HPDE6-E6E7 (cell line): ENCODE measurements around the gene COL24A1.
"Not testable (repeated sequence)": the region's sequence is repeated elsewhere in the genome, so short reads cannot be mapped to it uniquely, and the experiment has no call there.

ENCODE experiments used
- DNase-seq: peaks from one replicate; pipeline ENCODE4 v3.0.0; 2011; ENCODE audit warnings: missing footprints; ENCODE audit errors: extremely low spot score

COL24A1 gene

GRCh38 chr1:85992791-85993190 is 163.8 kb downstream of the COL24A1 start:
- no peak for DNase-seq

GRCh38 chr1:85991261-85991660 is 165.3 kb downstream of the COL24A1 start:
- DNase-seq: no peak

DNA sequence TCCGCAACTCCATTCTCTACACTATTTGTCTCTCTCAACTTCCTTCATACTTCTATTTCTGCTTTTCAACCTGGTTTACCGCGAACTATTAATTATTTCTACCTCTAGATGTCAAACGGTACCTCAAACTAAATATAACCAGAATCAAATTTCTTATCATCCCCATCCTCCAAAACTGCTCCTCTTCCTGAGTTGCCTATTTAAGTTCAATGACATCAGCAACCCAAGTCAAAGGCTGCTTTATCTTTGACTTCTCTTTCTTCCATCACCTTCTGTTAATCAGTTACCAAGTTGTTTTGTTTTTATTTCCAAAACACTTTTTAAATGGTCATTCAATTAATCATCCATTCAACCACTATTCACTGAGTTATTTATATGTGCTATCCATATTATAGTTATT is 171.9 kb downstream of the COL24A1 start:
- no peak for DNase-seq

- DNase-seq: no peak
Measured at GRCh38 chr1:85983316-85983715, 173.3 kb downstream of the COL24A1 start.

GRCh38 chr1:85976516-85977205 is 179.9 kb downstream of the COL24A1 start:
- no peak for DNase-seq

DNA sequence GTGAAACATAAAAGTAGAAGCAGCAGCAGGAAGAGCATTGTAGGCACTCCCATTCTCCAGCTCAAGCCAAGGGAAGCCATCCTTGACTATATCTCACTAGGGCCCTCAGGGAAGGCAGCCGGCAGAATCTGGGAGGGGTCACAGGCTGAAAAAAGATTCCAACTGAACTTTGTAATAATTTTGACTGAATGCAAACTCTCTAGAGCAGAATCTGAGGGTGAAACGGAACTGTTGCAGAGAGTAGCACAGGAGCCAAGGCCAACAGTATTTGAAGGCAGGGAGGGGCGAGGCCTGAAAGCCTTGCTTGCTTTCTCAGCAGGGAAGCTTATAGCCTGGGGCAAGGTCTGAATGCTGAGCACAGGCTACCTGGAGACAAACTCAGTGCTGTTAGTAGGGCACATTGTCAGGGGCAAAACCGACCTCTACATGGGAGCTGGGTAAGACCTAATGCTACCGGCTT is 180.6 kb downstream of the COL24A1 start:
- DNase-seq: no peak

DNA sequence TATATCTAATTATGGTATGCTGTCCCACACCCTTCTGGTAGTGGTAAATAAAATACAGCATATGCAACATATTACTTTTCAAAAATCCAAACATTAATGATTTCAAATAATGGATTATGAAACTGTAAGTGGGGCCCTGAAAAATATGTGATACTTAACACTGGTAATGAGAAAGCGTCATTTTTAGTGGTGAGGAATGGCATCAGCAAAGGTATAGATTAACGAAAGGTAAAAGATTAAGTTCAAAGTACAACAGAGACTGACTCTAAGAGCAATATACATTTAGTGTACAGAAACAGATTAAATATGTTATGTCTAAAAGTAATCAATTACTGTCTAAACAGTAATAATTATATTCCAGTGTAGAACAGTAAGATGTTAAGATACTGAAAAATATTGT is 194.1 kb downstream of the COL24A1 start:
- no peak for DNase-seq

- no peak for DNase-seq
Measured at GRCh38 chr1:85957760-85958159, 198.8 kb downstream of the COL24A1 start.

DNA sequence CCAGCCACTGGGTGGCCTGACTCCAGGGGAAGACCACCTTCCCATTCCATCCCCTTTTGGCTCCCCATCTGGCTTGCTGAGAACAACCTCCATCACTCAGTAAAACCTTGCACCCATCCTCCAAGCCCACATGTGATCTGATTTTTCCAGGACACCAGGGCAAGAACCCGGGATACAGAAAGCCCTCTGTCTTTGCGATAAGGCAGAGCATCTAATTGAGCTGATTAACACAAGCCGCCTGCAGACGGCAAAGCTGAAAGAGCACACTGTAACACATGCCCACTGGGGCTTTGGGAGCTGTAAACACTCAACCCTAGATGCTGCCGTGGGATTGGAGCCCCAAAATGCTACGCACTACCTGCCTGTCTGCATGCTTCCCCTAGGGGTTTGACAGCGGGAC is 201.4 kb downstream of the COL24A1 start:
- DNase-seq: not testable (repeated sequence)

DNA sequence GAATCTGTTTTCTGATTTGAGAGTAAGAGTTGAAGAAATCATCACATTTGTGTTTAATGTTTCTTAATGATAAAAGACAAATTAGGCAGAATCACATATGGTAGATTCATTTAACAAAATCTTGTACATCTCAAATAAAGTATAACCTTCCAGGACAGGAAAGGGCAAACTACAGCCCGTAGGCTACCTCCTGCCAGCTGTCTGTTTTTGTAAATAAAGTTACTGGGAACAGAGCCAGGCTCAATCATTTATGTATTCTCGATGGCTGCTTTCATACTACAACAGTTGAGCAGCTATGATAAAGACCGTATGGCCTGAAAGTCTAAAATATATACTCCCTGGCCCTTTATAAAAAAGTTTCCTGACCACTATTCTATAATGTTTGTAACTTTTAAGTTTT is 204.1 kb downstream of the COL24A1 start:
- DNase-seq: no peak

DNA sequence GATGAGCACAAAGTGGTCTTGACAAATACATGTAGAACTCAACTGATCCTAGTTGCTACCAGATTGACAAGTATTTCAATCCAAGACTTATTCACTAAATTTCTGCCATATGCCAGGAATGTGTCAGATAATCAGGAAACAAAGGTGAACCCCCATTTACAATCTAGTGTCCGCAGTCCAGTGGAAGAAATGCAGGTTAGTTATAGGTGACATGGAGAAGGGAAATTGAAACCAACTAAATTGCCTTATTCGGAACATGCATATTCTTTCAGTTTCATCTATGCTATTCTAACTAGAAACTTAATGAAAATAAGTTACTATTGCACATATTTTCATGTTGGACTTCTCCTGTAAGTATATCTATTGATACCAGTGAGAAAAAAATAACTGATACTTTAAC is 209.4 kb downstream of the COL24A1 start:
- no peak for DNase-seq

DNA sequence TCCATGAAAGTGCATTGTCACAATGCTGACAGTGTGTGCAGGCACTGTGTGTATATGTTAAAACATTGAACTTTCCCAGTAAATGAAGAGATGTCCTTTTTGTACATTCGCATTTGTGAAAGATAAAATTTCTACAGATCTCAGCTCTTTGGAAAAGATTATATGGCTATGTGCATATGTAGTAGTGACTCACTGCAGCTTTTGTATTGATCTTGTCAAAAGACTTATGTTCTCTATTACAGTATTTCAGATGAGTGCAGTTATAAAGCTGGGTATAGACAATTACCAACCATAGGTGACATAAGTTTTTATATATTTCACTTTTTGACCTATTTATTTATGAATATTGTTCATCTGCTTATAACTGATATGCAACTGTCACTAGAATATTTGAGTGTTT is 212.6 kb downstream of the COL24A1 start:
- no peak for DNase-seq

GRCh38 chr1:85943526-85943925 is 213.0 kb downstream of the COL24A1 start:
- DNase-seq: no peak

DNA sequence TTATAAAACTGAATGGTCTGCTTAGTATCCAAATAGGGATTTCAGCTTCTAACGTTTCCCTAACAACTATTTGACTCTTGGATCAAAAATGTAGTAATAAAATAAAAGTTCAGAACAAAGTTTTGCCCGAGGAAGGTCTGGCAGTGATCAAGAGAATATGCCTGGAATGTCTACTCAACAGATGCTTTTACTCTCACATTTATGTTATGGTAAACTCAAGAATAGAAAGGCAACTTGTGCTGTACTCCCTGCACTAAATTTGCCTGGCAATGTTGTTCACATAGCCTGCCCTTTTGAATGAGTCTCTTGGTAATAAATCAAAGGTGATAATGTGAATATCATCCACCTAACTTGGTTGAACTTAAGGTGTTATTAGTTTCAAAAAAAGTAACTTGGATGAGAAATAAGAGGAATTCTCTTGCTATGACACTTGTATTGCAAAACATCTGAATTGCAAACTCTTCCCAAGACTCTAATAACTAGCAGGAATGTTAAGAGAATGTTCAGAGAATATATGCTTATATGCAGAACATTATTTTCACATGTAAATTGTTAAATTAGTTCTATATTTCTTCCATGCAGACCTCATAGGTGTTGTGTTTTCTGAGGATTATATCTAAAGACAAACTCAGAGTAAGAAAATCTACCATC is 215.8 kb downstream of the COL24A1 start:
- no peak for DNase-seq

DNA sequence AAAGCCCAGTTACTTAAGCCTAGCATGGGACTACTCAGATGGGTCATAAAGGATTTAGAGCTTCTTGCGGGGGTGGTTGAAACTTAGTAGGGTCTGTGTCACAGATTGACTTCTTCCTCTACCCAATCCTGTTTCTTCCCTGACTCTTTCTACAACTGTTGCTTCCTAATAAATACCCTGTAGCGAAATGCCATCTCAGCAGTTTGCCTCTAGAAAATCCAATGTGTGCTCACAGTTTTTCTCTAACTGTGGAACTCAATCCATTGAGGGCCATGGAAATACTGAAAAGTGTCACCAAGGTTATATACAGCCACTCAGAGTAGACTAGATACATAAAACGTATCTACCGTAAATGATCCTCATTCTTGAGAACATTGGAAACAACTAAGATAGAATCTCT is 217.7 kb downstream of the COL24A1 start:
- no peak for DNase-seq

GRCh38 chr1:85936470-85936869 is 220.1 kb downstream of the COL24A1 start:
- no peak for DNase-seq

DNA sequence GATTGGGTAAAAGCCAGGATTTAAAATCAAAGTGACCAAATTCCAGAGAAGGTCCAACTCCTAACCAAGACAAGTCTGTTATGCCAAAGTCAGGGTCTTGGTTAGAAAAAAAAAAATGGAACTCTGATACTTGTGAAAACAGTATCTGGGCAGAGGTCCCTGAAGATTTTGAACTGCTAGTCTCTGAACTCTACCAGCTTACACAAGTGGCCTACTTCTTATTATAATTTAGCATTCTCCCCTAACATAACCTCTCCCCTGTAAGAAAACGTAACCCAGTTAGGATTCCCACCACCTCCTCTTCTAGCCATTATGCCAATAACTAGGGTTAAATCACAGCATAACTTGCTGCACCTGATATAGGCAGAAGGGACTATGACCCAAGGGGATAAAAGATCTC is 220.5 kb downstream of the COL24A1 start:
- no peak for DNase-seq

DNA sequence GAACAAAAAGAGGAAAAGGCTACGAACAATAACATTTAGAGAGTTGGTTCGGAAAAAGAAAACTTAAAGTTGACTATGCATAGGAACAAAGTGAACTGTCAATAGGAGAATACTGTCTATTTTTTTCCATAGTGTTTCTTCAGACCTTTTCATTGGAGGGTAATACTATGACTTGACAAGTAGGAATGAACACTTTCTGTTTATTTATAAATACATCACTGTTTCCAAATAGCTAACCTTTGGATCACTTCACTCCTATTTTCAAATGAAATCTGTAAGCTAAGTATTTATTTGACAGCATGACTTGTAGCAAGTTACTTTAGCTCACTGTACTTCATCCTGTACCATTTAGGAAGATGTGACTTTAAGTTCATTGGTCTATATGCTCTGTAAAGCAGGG is 221.3 kb downstream of the COL24A1 start:
- no peak for DNase-seq

DNA sequence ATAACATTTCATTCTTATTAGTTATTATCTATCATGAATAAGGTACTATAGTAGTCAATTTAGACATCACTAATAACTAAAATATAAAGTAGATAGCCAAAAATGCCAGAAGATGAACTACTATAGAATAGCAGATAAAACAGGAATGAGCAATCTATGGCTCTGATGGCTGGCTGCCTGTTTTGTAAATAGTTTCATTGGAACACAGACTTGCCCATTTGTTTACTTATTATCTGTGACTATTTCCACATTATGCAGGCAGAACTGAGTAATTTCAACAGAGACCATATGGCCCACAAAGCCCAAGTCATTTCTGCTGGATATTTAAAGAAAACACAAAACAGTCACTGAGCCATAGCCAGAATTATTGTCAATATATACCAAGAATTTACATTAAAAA is 222.1 kb downstream of the COL24A1 start:
- DNase-seq: no peak

DNA sequence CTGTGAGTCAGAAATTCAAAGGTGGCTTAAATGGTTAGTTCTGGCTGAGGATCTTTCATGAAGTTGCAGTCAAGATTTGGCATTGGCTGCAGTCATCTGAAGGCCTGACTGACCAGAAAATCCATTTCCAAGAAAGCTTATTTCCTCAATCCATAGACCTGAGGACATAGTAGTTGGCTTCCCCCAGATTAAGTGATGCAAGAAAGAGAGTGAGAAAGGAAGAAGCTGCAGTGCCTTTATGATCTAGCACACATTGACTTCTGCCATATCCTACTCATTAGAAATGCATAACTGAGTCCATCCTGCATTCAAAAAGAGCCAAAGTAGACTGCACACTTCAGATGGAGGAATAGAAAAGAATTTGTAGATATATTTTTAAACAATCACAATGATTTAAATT is 222.6 kb downstream of the COL24A1 start:
- DNase-seq: no peak

GRCh38 chr1:85911742-85912141 is 244.8 kb downstream of the COL24A1 start:
- DNase-seq: no peak

- no peak for DNase-seq
Measured at GRCh38 chr1:85900921-85901320, 255.7 kb downstream of the COL24A1 start.

DNA sequence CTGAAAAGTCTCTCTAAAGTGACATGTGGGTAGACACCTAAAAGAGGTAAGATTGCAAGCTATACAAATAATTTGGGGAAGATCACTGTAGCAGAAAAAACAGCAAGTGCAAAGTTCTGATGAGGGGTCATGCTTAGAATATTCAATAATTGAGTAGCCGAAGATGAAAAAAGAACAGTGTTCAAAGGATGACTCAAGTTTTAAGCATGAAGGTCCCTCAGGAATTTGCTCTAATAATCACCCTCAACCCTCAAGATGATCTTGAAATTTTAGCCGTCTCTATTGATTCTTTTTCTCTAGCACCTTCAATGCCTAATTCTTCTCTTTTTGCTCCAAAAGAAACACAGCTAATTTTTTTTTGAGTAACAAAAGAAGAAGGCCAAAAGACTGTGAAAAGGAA is 257.7 kb downstream of the COL24A1 start:
- no peak for DNase-seq

GRCh38 chr1:85894651-85895050 is 261.9 kb downstream of the COL24A1 start:
- peak; percentile 14 for DNase-seq
